ENCODE measurements around the gene NR3C2. TPM values are rescaled to one million over a fixed set of nuclear protein-coding genes. Genes with fewer than 3 reads are reported as not detected.
A peak's percentile ranks its signal among the peaks of the same experiment; 100 is the strongest.
"Not testable (repeated sequence)": the region's sequence is repeated elsewhere in the genome, so short reads cannot be mapped to it uniquely, and the experiment has no call there.

Gene NR3C2
- total RNA-seq, 1 donor from 2014 or later, result 35.4 TPM

DNA sequence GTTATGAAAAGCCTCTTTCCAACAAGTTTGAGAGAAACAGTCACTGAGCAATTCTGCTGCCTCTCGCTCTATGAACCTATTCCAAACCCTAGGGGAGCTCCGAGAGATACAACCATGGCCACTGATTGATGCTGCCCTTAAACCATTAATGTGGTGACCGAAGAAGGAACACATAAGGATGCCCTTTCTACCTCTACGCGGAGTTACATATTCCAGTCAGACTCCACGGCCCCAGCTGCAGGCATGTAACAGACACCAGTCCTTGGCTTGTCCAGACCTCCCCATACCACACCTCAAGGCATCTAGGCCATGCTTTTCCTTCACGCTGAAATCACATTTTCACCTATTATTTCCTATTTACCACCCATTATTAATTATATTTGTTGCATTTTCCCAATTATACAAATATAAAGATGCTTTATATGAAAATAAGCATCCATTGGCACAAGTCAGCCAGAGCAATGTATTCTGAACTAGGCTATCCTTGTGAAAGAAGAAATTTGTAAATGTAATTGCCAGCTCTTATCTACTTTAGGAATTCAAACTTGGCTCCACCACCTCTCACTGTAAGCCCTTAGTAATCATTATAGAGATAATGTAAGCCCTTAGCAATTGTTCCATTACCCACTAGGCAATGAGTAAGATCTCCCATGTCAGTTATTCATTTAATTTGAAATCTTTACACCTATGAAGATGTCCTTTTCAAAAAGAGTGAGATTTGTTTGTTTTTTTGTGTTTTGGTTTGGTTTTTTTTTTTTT, 338.4 kb downstream of the NR3C2 start:
- DNase-seq, result no peak

DNA sequence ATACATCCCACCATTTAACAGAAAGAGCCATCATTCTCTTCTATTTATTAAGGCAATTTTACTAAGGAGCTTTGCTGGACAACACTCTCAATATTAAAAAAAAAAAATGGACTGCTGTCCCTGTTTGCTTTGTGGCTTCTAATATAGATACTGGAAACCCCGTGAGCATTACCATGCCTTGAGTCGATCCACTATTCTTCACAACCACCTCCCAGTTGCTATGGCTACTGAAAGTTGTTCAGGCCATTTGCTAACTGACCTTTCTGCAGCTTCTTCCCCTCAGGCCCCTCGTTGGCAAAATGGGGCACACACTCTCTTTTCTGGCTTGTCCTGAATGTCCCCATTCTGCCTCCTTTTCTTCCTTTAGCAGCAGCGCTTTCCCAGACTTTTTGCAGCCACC, 340.4 kb downstream of the NR3C2 start:
- no peak for DNase-seq

DNA sequence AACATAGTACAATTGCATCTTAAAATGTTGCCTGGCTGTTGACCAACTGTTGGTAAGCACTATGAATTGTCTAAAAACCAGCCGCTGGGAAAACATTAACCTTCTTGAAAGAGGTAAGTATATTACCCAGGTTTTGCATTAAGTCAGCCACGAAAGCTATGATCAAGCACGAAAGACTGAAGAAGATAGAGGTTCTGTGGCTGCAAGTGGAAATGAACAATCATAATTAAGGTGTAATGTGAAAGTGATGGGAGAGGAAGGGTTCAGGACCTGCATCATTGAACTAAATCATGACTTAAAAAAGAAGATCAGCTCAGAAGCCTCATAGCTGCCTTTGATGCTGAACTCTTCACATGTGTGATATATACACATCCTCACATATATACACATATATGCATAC, 341.0 kb downstream of the NR3C2 start:
- no peak for DNase-seq

DNA sequence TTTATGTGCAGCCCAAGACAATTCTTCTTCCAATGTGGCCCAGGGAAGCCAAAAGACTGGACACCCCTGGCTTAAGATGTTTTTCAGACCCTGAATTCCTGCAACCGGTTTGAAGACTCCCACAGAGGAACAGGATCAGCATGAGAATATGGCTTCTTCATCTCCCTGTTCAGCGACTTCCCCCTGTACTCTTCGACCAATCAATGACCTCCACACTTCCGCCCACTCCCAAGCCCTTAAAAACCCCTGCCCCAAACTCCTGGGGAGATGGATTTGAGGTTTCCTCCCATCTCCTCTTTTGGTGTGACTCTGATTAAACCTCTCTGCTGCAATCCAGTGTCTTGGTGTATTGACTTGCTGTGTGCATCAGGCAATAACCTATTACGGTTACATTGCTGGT, 344.4 kb downstream of the NR3C2 start:
- DNase-seq, result no peak

DNA sequence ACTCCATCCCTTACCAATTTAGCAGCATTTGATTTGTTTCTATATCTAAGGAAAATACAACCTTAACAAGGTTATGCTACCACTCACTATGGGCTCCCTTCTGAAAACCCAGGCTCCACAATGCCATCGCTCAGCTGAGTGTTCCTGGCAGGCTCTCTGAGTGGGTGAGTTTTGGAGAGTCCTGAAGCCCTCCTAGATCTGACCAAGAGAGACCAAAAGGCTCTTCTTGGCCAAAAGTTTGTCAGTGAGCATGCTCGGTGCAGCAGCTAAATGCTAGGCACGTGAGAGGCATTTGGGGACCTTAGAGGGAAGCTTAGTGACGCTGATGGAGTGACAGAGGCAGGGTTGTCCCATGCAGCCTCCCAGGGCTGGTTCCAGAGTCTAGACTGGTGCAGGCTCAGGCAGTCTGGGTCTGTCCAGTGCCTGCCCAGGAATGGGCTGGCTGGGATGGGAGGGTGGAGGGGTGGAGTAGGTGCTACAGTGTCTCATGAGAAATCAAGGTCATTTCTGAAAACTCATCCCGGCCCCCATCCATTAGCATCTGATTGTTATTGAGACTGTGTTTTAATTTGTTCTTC, 346.8 kb downstream of the NR3C2 start:
- no peak for DNase-seq

DNA sequence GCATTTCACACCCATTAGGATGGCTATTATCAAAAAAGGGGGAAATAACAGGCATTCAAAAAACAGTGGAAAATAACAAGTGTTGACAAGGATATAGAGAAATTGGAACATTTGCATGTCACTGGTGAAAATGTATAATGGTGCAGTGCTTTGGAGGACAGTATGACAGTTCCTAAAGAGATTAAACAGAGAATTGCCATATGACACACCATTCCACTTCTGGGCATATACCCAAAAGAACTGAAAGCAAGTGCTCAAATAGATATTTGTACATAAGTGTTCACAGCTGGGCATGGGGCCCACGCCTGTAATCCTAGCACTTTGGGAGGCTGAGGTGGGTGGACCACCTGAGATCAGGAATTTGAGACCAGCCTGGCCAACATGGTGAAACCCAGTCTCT, 348.1 kb downstream of the NR3C2 start:
- DNase-seq, result no peak

DNA sequence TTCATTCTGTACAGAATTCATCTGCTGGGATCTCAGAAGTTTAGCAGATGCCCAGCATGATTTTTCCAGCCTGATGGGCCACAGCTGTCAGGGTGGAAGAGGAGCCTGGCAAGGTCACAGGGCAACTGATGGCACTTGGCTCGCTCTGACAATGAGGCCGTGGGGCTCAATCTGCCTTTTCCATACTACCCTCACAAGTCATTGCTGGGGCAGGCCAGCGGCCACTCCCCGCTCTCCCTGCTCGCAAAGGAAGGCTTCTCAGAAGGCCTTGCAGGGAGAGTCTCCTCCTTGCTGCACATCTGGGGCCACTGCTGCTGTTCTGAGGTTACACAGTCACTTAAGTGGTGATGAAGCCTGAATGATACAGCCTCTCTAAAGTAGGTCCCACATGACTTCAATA, 349.1 kb downstream of the NR3C2 start:
- no peak for DNase-seq

DNA sequence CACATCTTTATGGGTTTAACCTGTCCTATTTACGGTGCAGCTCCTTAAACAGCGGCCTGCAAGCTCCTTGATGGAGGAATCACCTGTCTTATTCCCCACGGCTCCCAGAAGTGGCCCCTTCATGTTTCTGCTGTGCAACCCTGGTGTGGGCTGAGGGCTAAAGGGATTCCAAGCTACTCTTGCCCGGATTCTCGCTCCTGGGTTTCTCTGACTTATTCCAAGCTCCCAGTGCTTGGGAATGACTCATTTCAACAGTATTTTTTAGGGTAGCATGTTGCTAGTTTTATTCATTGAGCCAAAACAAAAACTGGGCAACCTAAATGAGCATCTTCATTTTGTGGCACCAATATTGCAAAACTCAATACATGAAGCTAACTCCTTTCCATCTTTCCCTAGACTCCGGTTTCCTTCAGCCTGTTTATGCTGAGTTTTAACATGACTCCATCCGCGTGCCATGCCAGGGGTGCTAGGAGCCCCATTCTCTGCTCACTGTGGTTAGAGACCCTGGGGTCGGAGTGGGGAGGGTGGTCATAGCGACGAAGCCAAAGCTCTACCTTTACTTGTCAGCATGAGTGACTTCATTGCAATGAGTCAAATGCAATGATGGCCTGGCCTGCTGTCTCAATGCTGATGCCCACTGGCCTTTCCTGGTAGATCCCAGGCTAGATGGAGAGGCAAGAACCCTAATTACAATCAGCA, 349.7 kb downstream of the NR3C2 start:
- DNase-seq, result no peak

DNA sequence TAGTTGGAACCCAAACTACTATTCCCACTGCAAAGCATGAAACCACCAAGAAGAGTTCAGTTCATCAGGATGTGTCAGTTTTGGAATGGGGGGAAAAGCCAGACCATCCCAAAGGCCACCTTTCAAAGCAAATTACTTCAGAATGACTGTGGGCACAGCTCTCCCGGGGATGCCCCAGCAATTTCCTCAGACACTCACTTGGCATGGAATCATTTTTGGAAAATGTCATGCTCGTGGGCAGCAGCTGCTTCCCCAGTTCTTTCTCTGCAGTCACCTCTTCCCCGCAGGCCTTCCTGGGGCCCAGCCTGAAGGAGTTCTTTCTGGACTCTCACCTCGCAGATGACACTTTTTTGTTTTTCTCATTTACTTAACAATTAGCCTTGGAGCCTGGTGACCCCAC, 350.3 kb downstream of the NR3C2 start:
- DNase-seq, result no peak

DNA sequence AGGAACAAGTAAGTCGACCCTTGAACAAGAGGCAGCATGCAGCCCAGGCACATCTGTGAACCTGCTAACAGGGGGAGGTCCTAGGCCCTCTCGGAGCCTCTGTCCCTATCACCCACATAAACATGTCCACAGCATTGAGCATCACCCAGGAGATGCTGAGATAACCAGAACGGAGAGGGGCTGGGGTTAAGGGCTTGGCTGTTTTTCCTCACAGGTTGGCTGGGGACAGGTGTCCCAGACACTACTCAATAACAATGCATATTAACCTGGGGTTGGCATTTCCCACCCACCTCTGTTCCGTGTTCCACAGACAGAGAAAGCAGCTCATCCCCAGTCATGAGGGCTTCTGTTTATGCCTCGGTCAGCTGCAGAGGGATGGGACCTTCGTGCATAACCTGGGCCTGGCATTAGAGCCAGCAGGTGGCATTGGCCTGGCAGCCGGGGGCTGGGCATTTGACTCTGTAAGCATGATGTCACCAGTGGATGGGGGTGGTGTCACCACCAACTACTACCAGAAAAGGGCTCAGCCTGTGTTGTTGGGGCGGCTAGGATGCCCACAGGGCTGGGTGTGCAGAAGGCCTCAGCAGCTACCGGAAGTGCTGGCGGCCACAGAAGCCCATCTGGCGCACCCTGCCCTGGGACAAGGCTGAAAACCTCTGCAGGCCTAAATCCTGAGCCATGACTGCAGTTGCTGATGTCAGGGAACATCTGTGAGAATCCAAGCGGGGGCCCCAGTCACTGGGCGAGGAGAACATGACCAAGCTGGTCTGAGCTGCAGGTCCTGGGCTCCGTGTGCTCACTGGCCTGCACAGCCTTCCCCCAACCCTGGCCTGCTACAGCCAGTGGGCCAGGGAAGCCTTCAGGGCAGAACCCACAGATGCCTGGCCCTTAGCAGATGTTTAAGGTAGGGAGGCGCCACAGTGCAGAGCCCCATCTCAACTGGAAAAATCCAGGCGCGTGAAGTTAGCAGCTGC, 351.4 kb downstream of the NR3C2 start:
- DNase-seq, result no peak

DNA sequence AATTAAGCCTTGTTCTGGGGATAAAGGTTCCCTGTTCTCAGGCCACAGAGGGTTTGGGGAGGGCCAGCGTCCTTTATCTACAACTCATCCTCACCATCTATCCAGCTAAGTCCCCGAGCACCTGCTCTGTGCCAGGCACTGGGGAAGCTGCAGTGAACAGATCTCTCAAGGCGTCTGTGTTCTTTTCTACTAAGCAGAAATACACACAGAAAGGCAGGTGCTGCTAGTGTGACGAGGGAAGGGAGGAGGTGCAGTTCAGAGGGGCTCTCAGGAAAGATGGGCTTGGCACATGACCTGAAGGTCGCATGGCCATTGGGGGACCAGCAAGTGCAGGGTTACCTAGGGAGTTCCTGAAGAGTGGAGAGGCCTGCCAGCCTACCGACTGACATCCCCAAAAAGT, 352.2 kb downstream of the NR3C2 start:
- DNase-seq, result no peak

DNA sequence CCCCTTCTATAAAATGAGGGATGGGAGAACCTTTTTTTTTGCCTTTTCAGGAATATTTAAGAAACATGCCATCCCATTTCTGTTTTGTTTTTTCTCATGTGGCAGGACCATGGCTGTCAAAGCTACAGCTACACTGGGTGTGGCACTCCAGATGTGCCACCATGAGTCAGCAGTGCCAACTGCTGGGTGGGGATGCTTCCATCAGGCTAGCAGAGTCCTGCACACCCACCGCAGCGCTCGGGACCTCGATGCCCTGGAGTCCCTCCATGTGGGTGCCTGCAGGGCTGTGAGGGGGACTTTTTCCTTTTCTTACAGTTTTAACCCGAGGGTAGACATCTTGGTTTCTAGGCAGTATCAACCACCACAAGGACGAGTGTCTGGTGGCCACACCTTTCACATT, 352.6 kb downstream of the NR3C2 start:
- DNase-seq, result no peak

DNA sequence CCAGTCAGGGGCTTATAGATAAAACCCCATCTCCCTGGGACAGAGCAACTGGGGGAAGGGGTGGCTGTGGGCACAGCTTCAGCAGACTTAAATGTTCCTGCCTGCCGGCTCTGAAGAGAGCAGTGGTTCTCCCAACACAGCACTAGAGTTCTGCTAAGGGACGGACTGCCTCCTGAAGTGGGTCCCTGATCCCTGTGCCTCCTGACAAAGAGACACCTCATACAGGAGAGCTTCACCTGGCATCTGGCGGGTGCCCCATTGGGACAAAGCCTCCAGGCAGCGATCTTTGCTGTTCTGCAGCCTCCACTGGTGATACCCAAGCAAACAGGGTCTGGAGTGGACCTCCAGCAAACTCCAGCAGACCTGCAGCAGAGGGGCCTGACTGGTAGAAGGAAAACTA, 359.1 kb downstream of the NR3C2 start:
- not testable (repeated sequence) for DNase-seq

DNA sequence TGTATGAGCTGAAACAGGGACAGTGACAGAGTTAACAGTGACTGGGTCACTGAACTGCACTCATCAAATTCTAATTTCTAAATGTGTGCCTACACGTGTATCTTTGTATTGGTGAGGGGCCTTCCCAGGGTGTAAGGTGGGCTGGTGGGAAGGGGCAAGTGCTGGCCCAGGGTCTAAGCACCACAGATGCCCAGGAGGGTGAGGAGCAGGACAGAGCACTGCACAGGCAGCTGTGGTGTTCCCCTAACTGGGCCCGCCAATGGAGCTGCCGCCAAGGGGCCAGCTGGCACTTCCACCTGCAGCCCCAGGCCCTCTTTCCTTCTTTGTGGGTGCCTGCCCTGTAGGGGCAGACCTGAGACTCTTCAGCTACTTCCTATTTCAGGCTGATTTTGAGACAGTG, 360.5 kb downstream of the NR3C2 start:
- no peak for DNase-seq

DNA sequence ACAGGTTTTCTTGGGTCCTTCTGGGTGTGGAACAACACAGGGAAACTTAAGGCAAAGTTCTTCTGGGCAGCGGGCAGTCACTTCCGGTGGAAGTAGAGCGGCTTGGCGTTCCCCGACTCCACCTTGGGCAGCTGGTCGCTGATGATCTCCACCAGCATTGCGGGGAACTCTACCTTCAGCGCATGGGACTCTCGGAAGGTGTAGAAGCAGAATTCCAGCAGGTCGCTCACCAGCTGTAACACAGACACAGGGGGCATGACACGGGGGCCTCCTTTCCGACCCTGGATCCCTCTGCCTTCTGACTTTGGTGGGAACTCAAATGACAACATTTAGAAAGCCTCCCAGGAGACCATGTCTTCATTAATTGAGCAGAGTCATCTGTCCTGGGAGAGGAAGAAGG, 360.9 kb downstream of the NR3C2 start:
- DNase-seq, result no peak

DNA sequence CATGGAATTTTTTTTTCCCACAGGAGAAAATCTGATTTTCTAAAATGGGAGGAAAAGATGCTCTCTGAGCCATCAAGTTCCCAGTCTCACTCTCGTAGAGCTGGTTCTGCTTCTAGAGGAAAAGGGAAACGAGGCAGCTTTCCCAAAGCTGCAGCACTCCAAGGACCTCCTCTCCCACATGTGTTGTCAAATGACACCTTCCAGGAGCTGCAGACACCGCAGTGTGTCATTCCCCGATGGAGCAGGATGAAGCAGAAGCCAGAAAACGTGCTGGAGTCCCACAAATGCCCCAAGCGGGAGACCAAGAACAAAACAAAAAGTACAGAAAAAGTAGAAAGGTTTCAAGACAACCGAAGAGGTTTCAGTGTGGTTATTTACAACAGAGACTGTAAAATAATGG, 362.3 kb downstream of the NR3C2 start:
- peak; percentile 39 for DNase-seq

DNA sequence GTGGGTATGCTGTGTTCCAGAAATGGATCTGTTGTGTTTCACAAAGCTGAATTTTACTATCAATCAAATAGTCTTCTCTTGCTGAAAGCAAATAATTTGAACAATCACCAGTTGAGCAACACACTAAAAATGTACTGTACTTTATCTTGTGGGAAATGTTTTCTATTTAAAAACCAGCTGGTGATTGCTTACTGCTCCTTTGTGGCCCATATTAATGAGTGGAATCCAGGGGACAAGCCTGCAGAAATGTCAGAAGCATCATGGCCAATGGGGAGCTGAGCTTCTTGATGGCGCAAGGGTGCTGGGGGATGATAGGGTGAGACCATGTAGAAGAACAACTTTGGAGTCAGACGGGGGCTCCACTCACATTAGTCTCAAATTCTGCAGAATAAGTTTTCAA, 364.2 kb downstream of the NR3C2 start:
- DNase-seq, result no peak

DNA sequence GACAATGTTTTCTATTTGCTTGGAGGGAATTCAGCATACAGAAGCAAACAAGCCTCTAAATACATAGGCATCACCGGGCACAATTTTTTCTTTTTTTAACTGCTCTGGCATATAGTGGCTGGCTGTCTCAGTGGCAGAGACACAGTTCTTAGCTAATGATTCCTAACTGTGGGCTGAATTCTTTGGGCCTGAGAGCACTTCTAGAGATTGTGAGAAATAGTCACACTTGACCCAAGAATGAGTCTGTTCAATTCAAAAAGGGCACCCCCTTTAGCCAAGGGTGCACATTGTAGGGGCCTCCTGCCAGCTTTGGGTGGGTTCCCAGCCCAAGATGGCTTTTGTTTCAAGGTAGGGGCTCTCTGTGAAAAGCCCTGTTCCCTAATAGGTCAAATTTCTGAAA, 364.6 kb downstream of the NR3C2 start:
- DNase-seq, result no peak

DNA sequence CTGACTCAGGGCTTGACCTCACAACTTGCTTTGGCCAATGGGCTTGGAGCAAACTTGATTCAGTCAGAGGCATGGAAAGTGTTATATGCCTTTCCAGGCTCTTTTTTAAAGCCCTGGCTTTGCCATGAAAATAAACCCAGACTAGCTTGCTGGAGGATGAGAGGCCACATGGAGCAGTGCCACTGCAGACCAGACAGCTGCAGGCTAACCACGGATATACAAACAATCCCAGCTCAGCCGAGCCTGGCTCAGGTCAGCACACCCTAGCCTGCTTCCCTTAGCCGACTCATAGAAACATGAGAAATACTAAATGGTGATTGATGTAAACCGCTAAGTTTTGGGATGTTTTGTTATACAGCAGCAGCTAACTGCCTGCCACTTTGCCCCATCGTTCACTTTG, 365.2 kb downstream of the NR3C2 start:
- no peak for DNase-seq

DNA sequence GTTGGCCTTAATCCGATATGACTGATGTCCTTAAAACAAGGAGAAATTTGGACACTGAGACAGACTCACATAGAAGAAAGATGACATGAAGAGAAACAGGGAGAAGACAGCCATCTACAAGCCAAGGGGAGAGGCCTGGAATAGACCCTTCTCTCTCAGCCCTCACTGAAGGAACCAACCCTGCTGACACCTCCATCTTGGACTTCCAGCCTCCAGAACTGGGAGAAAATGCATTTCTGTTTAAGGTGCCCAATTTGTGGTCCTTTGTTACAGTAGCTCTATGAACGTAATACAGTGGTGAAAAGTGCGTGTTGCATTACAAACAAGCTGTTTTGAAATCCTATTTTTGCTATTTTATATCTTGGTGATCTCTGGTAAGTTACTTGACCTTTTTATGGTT, 366.8 kb downstream of the NR3C2 start:
- no peak for DNase-seq

DNA sequence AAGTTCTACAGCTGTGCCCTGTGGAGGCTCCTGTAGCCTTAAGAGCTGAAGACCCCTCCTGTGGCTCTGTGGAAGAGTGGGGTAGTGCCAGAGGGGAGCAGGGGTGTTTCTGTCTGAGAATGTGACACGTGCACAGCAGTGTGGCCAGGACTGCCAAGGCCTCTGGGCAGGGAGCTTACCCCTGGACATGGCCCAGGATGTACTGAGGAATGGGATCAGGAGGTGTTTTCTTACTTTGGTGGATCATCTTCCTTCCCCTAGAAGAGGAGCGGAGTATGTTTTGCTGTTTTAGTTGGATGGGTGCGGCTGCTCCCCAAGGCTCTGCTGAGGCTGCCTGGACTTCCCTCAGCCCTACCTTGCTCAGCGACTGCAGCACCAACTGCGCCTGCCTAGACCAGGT, 367.8 kb downstream of the NR3C2 start:
- no peak for DNase-seq

DNA sequence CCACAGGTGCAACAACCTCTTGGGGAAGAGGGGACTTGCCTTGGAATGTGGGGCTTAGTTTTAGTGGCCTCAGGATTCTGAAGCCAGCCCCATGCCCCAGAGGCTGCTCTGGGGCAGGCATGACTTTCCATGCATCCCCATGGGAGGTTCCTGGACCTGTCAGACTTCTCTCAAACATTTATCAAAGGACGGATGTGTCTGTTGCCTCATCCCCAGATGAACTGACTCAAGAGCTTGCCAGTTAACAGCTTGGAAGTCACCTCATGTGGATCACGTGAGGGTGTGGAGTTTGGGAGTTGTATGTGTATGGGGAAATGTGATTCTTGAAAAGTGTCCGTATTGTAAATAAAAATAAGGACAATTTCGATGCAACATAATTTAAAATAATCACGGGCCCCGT, 368.9 kb downstream of the NR3C2 start:
- DNase-seq, result no peak

DNA sequence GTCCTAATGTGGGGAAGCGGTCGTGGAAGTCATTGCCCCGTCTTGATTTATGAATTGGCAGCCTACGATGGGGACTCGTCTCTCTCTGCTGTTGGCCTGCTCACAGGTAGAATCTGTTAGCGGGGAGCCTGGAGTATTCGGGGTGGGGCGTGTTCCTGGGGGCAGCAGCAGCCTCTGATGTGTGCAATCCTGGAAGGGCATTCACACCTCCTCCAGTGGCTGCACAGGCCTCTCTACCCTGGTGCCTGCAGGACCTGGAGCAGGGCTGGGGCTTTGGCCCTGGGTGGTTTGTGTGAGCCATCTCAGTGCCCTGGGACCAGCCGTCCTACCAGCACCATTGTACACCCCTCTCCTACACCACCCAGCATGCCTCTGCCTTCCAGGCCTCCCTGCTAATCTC, 369.4 kb downstream of the NR3C2 start:
- DNase-seq, result no peak

Measured in tongue (tissue), 2 donors.